AG10803 (cell line): ENCODE measurements around the gene NAPSA.

Experiments
- DNase-seq: peaks from one replicate; pipeline ENCODE4 v3.0.0; 2010; ENCODE audit warnings: low read depth
- H3K4me3 ChIP-seq: 2 replicates; pipeline ENCODE4 v1.5.1; 2011; ENCODE audit warnings: mild to moderate bottlenecking, low read length, control low read depth
- TF ChIP-seq, protein P1 (sequence below): conservative IDR thresholded peaks from 2 replicates; pipeline ENCODE4 v1.5.1; 2011; ENCODE audit warnings: mild to moderate bottlenecking, low read length, control low read depth, inconsistent platforms

NAPSA gene

DNA sequence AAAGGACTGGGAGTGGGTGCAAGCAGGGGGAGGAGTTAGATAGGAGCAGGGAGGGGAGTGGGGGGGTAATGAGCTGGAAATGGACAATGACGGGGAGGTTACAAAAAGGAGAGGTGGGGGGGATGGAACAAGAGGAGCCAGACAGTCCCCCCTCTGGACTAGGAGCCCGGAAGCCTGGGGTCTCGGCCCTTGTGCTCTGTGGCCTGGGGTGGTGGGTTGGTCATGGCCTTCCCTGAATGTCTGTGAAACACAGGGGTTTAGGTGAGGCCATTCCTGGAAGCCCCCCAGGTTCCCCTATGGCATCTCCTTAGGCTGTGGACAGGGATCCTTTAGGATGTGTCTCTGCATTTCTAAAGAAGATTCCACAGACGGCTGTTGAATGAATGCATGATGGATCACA, 48.3 kb downstream of the NAPSA start:
- no peak overlapping the region for H3K4me3 ChIP-seq
- TF ChIP-seq, protein P1, sequence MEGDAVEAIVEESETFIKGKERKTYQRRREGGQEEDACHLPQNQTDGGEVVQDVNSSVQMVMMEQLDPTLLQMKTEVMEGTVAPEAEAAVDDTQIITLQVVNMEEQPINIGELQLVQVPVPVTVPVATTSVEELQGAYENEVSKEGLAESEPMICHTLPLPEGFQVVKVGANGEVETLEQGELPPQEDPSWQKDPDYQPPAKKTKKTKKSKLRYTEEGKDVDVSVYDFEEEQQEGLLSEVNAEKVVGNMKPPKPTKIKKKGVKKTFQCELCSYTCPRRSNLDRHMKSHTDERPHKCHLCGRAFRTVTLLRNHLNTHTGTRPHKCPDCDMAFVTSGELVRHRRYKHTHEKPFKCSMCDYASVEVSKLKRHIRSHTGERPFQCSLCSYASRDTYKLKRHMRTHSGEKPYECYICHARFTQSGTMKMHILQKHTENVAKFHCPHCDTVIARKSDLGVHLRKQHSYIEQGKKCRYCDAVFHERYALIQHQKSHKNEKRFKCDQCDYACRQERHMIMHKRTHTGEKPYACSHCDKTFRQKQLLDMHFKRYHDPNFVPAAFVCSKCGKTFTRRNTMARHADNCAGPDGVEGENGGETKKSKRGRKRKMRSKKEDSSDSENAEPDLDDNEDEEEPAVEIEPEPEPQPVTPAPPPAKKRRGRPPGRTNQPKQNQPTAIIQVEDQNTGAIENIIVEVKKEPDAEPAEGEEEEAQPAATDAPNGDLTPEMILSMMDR: no peak
- no peak for DNase-seq

- TF ChIP-seq, protein P1: no peak
- no peak overlapping the region for H3K4me3 ChIP-seq
- no peak for DNase-seq
Observed at GRCh38 chr19:50315773-50316448, 49.5 kb downstream of the NAPSA start.

GRCh38 chr19:50314724-50315708, 50.4 kb downstream of the NAPSA start:
- TF ChIP-seq, protein P1: no peak
- no peak overlapping the region for H3K4me3 ChIP-seq
- DNase-seq: no peak

GRCh38 chr19:50313812-50314536, 51.5 kb downstream of the NAPSA start:
- TF ChIP-seq, protein P1: no peak
- H3K4me3 ChIP-seq: no peak overlapping the region
- no peak for DNase-seq

DNA sequence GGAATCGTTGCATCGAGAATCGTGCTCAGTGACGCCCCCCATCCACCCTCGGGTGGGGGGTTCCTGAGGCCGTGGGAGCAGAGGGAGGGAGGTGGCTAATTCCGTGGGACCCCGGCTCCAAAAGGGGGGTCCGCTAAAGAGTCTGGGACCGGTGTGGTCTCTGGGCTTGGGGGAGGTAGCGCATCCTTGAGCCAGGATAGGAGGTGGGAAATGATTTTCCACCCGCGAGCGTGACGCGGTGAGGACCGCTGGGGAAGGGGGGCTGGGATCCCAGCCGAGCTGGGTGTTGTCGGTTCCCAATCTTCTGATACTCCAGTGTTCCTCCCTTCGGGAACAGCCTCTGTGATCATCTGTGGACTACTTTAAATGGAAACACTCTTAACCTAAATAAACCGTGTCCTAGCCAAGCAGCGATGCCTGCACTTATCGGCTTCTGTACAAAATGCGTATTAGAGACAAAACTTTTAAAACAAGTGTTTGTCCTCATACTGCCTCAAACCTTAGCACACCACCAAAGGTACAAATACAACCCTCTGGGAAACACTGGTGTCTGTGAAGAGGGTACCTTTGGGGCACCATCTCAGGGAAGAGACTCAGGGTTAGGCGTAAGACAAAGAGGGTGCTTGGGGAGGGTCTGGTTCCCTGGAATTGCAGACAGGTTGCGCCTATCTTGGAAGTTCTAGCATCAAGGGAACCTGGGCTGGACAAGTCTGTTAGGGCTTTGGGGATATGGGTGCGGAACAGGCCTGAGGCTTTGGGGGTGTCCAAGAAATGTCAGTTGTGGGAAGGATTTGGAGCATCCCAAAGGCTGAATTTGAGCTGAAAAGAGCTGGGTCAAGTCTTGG, 52.2 kb downstream of the NAPSA start:
- TF ChIP-seq, protein P1: no peak
- no peak overlapping the region for H3K4me3 ChIP-seq

GRCh38 chr19:50311723-50312635, 53.5 kb downstream of the NAPSA start:
- H3K4me3 ChIP-seq: no peak overlapping the region
- TF ChIP-seq, protein P1: no peak
- no peak for DNase-seq

More for the DNA sequence above, 52.2 kb downstream of the NAPSA start:
- no peak for DNase-seq
